ENCODE data around the gene PISD.

GRCh38 chr22:31653944-31654343, 8.1 kb downstream of the PISD start:
- TF ChIP-seq SIN3A (IDR thresholded peaks at IDR 0.05; ENCODE audit: borderline replicate concordance in 2 of 2, control insufficient read depth in 1 of 2, low read depth in 2 of 2, low read length in 2 of 2) (no peak), POLR2A (conservative IDR thresholded peaks at IDR 0.05) (no peak), FOXM1 (IDR thresholded peaks at IDR 0.05; ENCODE audit: low read depth) (no peak), FOXM1 (CRISPR knock-in tag; IDR thresholded peaks at IDR 0.05; ENCODE audit: low read depth) (no peak), SRF (CRISPR knock-in tag; IDR thresholded peaks at IDR 0.05) (no peak), MCM7 (IDR thresholded peaks at IDR 0.05) (no peak), WHSC1 (IDR thresholded peaks at IDR 0.05; ENCODE audit: low read length) (no peak), RAD21 (CRISPR knock-in tag; conservative IDR thresholded peaks at IDR 0.05 in 1 of 2, IDR thresholded peaks at IDR 0.05 in 1 of 2) (no peak), SP1 (CRISPR knock-in tag; IDR thresholded peaks at IDR 0.05) (no peak), EZH2 (IDR thresholded peaks at IDR 0.05; ENCODE audit: borderline replicate concordance, low read depth, low read length) (no peak), KHSRP (IDR thresholded peaks at IDR 0.05) (no peak)
- TF ChIP-seq, protein P1, sequence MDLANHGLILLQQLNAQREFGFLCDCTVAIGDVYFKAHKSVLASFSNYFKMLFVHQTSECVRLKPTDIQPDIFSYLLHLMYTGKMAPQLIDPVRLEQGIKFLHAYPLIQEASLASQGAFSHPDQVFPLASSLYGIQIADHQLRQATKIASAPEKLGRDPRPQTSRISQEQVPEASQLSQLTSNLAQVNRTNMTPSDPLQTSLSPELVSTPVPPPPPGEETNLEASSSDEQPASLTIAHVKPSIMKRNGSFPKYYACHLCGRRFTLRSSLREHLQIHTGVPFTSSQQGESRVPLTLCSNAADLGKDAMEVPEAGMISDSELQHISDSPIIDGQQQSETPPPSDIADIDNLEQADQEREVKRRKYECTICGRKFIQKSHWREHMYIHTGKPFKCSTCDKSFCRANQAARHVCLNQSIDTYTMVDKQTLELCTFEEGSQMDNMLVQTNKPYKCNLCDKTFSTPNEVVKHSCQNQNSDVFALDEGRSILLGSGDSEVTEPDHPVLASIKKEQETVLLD (IDR thresholded peaks at IDR 0.05) = no peak
- TF ChIP-seq, protein P2, sequence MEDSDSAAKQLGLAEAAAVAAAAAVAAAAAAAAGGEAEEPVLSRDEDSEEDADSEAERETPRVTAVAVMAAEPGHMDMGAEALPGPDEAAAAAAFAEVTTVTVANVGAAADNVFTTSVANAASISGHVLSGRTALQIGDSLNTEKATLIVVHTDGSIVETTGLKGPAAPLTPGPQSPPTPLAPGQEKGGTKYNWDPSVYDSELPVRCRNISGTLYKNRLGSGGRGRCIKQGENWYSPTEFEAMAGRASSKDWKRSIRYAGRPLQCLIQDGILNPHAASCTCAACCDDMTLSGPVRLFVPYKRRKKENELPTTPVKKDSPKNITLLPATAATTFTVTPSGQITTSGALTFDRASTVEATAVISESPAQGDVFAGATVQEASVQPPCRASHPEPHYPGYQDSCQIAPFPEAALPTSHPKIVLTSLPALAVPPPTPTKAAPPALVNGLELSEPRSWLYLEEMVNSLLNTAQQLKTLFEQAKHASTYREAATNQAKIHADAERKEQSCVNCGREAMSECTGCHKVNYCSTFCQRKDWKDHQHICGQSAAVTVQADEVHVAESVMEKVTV (CRISPR knock-in tag; IDR thresholded peaks at IDR 0.05) = no peak
- TF ChIP-seq, protein P3, sequence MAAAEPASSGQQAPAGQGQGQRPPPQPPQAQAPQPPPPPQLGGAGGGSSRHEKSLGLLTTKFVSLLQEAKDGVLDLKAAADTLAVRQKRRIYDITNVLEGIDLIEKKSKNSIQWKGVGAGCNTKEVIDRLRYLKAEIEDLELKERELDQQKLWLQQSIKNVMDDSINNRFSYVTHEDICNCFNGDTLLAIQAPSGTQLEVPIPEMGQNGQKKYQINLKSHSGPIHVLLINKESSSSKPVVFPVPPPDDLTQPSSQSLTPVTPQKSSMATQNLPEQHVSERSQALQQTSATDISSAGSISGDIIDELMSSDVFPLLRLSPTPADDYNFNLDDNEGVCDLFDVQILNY (CRISPR knock-in tag; IDR thresholded peaks at IDR 0.05) = no peak
- TF ChIP-seq, protein P4, sequence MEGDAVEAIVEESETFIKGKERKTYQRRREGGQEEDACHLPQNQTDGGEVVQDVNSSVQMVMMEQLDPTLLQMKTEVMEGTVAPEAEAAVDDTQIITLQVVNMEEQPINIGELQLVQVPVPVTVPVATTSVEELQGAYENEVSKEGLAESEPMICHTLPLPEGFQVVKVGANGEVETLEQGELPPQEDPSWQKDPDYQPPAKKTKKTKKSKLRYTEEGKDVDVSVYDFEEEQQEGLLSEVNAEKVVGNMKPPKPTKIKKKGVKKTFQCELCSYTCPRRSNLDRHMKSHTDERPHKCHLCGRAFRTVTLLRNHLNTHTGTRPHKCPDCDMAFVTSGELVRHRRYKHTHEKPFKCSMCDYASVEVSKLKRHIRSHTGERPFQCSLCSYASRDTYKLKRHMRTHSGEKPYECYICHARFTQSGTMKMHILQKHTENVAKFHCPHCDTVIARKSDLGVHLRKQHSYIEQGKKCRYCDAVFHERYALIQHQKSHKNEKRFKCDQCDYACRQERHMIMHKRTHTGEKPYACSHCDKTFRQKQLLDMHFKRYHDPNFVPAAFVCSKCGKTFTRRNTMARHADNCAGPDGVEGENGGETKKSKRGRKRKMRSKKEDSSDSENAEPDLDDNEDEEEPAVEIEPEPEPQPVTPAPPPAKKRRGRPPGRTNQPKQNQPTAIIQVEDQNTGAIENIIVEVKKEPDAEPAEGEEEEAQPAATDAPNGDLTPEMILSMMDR (IDR thresholded peaks at IDR 0.05 in 2 of 3, conservative IDR thresholded peaks at IDR 0.05 in 1 of 3; ENCODE audit: insufficient read depth in 2 of 3, low read depth in 1 of 3, low read length in 3 of 3) = no peak
